GM18502 (cell line): Measurements from ENCODE around the gene UCHL5.
"Not testable (repeated sequence)": the region's sequence is repeated elsewhere in the genome, so short reads cannot be mapped to it uniquely, and the experiment has no call there.

Experiments
- ATAC-seq: cut with Tn5 transposase; IDR thresholded peaks from one replicate; pipeline ENCODE4 v1.9.1; 2021; ENCODE audit warnings: mild to moderate bottlenecking; ENCODE audit not compliant: unreplicated experiment, poor library complexity

UCHL5 gene

DNA sequence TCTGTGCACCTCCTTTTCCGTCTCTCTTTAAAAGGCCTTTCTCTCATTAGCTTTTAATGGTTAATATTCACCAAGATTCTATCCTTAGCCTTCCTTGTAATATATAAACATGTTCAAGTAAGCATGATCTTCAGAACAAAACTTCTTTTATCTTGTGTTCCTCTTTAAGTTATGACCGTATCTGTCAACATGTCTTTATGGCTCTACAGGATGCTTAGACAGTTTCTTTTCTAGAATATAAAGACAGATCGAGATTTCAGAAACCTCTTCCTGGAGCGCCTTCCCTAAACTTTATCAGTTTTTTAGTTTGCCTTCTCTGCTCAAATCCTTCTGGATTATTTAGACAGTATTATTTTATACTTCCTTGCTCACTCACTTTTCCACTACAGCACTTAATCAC is 7.4 kb upstream of the UCHL5 start:
- ATAC-seq = peak; percentile 34

DNA sequence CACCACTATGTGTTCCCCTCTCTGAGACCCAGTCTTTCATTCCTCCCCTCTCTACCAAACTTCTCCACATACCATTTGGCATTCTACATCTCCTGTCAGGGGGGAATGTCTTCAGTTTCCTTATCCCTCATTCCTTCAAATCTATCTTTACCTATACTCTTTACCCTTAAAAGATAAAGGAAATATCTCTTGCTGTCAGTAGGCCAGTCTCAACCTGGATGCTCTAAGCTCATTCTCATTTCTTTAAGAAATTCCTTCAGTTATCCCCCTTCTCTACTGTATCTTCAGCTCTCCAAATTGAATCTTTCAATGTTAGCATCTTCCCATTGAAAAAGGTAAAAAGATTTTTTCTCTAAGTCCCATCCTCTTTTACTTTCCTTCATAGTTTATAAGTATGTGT is 6.8 kb upstream of the UCHL5 start:
- ATAC-seq = peak; percentile 3

DNA sequence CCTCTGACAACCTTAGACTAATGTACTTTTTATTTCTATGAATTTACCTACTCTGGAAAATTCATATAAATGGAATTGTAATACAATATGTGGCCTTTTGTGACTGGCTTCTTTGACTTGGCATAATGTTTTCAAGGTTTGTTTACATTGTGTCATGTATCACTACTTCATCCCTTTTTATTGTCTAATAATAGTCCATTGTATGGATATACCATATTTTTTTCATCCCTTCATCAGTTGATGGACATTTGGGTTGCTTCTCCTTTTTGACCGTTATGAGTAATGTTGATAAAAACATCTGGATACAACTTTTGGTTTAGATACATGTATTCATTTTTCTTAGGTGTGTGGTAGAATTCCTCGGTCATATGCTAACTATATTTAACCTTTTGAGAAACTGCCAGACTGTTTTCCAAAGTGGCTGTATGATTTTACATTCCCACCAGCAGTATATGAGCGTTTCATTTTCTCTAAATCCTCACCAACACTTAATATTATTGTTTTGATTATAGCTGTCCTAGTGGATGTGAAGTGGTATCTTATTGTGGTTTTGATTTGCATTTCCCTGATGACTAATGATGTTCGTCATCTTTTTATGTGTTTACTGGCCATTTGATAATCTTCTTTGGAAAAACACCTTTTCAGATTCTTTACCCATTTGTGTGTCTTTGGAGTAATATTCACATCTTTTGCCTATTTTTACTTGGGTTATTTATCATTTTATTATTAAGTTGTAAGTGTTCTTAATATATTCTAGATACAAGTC is 3.7 kb upstream of the UCHL5 start:
- no peak for ATAC-seq

DNA sequence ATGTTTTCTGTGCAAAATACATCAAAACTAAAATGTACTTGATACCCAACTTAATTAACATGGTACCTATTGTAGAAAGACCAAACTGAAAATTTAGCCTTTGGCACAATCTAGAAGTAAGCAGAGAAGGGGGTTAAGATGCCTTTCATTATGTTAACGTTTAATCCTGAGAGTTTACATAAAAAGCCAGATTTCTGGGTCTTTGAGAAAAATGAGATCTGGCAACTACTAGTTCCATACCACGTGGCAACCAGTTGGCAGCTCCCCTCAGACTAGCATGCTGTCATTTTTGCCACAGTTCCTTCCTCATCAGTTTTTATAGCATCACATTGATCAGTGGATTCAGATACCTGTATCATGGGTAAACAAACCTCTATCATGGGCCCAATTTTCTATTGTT is 1.8 kb upstream of the UCHL5 start:
- no peak for ATAC-seq

DNA sequence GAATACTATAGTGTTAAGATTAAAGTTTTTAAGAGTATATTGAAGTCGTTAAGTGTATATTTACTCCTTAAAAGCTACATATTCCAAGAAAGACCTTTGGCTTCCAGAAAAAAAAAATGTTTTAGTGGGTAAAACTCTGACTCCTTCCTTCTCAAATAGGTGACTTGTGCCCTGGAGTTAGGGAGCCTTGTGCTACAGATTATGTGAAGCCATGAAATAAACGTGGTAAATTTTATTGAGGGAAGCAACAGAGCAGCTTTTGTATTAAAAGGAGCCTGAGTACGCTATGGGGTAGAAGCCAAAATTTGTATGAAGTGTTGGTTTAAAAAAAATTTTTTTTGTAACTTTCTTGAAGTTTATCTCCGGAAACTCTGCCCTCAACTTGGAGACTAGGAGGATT is 1.2 kb upstream of the UCHL5 start:
- ATAC-seq = no peak

DNA sequence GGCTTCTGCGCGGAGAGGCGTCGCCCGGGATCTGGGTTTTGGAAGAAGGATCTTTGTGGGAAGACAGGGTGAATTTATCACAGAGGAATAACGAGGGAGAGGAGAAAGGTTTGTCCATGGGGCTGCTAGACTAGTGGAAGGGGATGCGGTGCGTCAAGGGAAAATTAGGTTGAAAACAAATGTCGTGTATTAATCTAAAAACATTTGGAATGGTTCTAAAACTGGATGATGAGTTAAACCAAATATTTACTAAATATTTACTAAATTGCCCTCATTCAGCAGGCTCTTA is 899 bp upstream of the UCHL5 start:
- no peak for ATAC-seq

DNA sequence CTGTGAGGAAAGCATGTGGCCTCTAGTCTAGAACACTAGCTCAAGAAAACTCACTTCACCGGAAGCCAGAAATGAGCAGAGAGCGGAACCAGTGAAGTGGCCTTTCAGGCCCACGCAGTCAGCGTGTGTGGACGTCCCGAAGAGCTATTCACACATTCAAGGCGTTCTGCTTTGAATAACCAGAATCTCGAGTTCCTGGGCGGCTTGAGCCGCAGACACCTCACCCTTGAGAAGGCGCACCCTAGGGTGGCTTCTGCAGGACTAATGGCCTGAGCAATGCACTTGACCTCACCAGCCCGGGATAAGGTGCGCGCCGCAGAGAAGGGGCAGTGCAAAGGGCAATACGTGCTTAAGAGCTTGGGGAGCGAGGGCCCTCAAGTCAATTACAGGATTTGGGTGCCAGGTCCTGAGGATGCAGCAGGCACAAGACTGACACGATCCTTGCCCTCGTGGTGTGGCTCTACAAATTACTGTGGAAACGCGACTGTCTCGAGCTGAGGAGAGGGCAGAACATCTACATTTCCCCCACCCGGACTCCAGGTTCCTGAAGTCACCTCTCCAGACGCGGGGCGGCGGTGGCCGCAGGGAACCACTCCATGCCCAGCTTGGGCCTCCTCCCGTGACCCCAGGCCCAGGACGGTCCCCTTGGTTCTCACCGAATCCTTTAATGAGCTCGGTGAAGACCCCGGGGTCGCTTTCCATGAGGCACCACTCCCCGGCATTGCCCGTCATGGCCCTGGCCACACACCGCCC is 455 bp downstream of the UCHL5 start:
- peak; percentile 47 for ATAC-seq

DNA sequence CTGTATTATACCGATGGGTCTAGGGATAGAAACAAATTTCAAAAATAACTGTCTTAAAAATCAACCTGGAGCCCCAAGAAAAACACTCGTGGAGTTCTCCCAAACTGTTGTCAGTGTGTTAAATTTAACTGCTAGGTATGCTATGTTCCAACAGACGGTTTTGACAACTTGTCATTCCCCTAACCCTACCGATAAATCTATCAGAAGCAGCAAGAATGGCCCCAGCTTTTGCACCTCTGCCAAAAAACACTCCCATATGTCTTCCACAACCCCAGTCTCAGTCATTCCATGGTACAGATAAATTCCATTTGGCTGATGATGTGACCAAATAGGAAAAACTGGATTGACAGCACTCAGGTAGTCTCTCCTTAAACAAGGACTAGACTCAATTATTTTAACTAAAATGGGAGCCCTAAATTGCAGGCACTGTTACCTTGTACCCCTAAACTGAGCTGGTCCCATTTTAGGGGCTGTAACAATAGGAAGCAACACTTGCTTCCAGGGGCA is 4.9 kb downstream of the UCHL5 start:
- no peak for ATAC-seq

DNA sequence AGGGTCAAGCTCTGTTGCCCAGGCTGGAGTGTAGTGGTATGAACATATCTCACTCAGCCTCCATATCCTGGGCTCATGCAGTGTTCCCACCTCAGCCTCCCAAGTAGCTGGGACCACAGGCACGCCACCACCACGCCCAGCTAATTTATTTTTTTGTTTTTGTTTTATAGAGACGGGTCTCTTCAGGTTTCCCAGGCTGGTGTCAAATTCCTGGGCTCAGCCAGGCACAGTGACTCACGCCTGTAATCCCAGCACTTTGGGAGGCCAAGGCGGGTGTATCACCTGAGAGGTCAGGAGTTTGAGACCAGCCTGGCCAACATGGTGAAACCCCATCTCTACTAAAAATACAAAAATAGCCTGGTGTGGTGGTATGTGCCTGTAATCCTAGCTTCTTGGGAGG is 10.2 kb downstream of the UCHL5 start:
- ATAC-seq = not testable (repeated sequence)

DNA sequence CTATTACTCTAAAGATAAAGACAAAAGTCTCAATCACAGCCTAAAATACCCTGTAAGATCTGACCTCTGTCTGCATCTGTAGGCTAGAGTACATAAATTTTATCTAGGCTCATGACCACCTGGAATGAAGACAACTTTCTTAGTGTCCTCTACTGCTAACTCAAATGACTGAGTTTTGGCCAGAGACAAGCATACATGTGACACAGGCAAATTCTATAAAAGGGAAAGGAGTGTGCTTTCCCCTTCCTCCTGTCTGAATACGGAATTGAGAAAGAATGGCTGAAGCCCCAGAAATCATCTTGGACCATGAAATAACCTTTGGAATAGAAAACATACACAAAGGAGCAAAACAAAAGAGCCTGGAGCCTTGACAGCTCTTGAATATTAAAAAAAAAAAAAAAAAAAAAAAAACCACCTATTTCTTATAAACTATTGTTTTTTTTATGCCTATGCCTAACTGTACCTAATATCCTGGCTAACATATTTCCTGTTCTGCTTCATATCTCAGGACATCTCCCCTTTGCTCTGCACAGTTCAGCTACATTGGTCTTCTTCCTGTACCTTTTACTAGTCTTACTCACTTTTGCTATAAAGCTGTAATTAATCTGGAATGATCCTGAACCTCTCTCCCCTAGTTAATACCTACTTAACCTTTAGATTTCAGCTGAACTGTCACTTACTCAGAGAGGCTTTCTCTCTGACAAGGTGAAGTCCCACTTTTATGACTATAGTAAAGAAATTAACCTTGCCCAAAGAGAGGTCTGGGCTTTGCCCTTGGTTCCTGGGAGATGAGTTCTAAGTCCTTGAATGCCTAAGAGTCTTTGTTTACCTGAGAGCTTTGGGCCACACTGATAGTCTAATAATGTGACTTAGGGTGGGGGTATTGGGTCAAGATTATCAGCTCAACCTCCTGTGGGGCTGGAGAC is 16.1 kb downstream of the UCHL5 start:
- no peak for ATAC-seq

DNA sequence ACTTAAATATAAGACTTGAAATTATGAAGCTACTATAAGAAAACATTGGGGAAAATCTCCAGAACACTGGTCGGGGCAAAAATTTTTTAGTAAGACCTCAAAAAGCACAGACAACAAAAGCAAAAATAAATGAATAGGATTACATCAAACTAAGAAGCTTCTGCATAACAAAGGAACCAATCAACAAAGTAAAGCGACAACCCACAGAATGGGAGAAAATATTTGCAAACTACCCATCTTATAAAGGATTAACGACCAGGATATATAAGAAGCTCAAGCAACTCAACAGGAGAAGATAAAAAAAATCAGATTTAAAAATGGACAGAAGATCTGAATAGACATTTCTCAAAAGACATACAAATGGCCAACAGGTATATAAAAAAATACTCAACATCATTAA is 19.1 kb downstream of the UCHL5 start:
- ATAC-seq = no peak

DNA sequence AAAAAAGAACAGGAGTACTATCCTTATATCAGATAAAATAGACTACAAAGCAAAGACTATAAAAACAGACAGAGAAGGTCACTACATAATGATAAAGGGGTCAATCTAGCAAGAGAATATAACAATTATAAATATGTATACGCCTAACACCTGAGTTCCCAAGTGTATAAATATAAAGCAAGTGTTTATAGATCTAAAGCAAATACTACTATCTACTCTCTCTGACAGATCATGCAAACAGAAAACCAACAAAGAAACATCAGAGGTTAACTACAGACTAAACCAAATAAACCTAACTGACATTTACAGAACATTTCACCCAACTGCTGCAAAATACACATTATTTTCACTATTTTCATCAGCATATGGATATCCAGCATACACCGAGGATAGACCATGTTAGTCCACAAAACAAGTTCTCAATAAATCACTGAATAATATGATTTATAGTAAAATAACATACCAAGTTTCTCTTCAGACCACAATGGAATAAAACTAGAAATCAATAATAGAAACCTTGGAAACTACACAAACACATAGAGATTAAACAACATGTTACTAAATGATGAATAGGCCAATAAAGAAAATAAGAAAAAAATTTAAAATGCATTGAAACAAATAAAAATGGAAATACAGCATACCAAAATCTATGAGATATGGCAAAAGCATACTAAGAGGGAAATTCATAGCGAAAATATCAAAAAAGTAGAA is 22.7 kb downstream of the UCHL5 start:
- ATAC-seq = no peak

DNA sequence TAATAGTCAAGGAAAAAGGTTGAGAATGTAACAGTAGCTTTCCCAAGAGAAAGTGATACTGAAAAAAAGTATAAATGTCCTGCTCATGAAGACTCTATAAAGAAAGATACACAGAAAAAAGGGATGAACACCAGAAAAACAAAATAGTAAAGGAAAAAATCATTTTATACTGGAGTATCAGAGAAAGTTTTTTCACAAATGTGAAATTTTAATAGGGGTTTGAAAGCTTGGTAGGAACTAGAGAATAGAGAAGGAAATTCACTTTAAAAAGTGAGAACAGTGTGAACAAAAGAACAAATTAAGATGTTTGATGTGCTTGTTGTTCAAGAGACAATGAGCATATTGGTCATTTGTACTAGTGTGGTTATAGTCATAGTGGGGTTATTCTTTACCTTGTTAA is 25.6 kb downstream of the UCHL5 start:
- no peak for ATAC-seq

DNA sequence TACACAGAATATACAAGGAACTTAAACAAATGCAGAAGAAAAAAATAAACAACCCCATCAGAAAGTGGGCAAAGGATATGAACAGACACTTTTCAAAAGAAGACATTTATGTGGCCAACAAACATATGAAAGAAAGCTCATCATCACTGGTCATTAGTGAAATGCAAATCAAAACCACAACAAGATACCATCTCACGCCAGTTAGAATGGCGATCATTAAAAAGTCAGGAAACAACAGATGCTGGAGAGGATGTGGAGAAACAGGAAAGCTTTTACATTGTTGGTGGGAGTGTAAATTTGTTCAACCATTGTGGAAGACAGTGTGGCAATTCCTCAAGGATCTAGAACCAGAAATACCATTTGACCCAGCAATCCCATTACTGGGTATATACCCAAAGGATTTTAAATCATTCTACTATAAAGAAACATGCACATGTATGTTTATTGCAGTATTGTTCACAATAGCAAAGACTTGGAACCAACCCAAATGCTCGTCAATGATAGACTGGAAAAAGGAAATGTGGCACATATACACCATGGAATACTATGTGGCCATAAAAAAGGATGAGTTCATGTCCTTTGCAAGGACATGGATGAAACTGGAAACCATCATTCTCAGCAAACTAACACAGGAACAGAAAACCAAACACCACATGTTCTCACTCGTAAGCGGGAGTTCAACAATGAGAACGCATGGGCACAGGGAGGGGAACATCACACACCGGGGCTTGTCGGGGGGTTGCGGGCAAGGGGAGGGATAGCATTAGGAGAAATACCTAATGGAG is 26.3 kb downstream of the UCHL5 start:
- ATAC-seq = not testable (repeated sequence)

DNA sequence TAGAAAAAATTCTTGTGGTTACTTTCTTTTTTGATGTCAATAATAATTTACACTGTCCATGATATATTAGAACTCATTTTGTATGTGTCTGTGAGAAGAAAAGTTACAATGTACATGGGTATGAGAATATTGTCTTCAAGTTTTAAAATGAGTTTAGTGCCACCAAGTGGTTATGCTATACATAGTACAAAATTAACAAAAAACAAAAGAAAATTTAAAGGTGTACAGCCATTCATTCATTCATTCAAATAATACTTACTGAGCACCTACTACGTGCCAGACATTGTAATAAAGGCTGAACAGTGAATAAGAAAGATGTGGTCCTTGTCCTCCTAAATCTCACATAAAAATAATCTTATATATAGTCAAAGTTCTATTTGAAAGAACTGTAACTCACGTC is 27.7 kb downstream of the UCHL5 start:
- peak; percentile 72 for ATAC-seq

DNA sequence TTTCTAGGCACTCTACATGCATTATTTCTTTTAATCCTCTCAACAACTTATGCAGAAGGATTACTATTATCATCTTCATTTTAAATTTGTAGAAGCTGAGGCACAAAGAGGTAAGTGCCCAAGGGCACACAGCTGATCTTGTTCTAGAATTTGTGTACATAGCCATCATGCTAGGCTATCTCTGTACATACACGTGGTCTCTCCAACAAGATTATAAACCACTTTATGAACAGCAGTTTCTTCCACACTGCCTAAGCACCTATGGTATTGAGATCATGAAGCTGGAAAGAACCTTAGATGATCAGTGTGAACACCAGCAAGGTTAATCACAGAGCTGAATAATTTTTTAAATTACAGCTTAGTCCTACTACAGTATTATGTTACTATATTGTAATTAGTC is 28.9 kb downstream of the UCHL5 start:
- no peak for ATAC-seq

DNA sequence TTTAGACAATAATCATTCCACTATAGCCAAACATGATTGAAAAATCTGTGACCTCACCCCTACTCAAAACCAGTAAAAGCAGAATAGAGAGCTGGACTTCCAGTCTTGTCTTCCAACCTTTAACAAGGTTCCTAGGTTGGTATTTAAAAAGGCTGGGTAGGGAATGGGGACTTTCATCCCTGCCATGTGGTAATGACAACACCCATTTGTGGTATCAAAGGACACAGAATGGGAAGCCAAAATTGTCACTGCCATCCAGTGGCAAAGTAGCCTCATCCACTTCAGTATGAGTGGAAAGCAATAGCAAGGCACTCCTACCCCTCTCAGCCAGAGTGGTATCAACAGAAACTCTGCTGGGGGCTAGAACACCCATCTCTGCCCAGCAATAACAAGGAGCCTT is 33.9 kb downstream of the UCHL5 start:
- ATAC-seq = no peak

DNA sequence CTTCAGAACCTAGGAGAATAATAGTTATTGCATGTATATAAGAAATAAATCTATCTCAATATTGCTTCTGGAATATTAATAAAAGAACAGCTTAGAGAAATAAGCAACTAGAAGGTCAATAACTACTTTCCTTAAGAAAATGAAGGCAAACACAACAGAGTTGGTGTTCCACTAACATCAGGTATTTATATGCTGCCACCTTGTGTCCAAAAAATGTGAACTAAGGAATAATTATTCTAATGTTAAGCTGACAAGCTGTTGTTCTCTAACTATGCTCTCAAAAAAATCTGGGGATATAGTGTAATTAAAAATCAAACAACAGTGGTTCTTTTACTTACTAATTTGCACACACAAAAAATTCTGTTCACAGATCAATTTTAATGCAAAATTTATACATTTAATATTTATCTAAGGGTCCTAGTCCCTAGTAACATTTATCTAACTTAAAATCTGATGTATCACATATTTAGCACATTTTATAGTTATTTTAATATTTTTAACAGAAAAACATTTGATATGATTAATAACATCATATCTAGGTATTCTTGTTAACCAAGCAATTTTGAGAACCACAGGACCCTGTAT is 39.6 kb downstream of the UCHL5 start:
- ATAC-seq = no peak

DNA sequence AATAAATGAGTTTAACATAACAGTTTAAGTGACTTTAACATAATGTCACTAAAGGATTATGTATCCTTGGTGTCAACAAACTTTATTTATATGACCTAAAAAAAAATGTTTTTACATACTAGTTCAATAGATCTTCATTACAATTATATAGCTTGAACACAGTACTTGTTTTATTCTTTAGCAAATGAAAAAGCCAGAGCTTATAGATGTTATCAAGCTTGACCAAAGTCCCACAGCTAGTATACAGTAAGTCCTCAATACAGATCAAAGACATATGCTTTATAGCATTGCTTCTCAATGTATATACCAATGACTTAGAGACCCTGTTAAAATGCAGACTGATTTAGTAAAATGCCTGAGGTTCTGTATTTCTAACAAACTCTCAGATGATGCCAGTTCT is 42.4 kb downstream of the UCHL5 start:
- ATAC-seq = no peak
